Psoas muscle (tissue), 8 donors: ENCODE data around the gene CXCL8. TPM values are rescaled to one million over a fixed set of nuclear protein-coding genes. Genes with fewer than 3 reads are reported as not detected.

Source experiments
- ATAC-seq, 4 donors: fragments of 200-7000 bp; cut with Tn5 transposase; one replicate each; pipeline ENCODE4 v1.9.1; 2020; ENCODE audit warnings: moderate library complexity in 3 of 4, mild to moderate bottlenecking in 2 of 4
- DNase-seq, 2 donors: peaks; one replicate each; pipeline ENCODE4 v3.0.0-alpha.2; 2020
- H3K27ac ChIP-seq: fragments of 200-600 bp; one replicate; pipeline ENCODE4 v1.8.0; 2022
- H3K27me3 ChIP-seq, 3 donors: fragments of 200-600 bp in 1 of 3; one replicate each; pipeline versions ENCODE4 v1.6.1 to v1.8.0; 2013 to 2022; ENCODE audit warnings: low read length in 2 of 3, mild to moderate bottlenecking in 2 of 3, moderate library complexity in 1 of 3; ENCODE audit not compliant: insufficient read depth in 3 of 3
- H3K36me3 ChIP-seq, 2 donors: fragments of 200-600 bp in 1 of 2; one replicate each; pipeline versions ENCODE4 v1.6.1 to v1.8.0; 2013 to 2022; ENCODE audit warnings: low read depth in 1 of 2, mild to moderate bottlenecking in 1 of 2, moderate library complexity in 1 of 2; ENCODE audit not compliant: insufficient read depth in 1 of 2
- H3K4me1 ChIP-seq: fragments of 200-600 bp; one replicate; pipeline ENCODE4 v1.8.0; 2022
- H3K4me3 ChIP-seq: fragments of 200-600 bp; one replicate; pipeline ENCODE4 v1.8.0; 2022; ENCODE audit warnings: mild to moderate bottlenecking
- H3K9me3 ChIP-seq: fragments of 200-600 bp; one replicate; pipeline ENCODE4 v1.8.0; 2022
- CTCF ChIP-seq: fragments of 200-600 bp; IDR thresholded peaks from one replicate; pipeline ENCODE4 v1.8.0; 2022; ENCODE audit warnings: antibody characterized with exemption
- WGBS, 3 donors: extraction: QIAGEN DNeasy Blood & Tissue Kit; methylation state at CpG; one replicate each; pipeline versions ENCODE4 v1.1.6 to v1.1.7; 2013; 5-methylcytosine and 5-hydroxymethylcytosine counted together
- intact Hi-C, 2 donors: fragments of 100-400 bp; cut with DNase I; formaldehyde crosslinking; loops; one replicate each; pipeline versions ENCODE4 v1.11.0 to v1.14.2; 2022
- polyA plus RNA-seq, 3 donors: library from polyadenylated mRNA; stranded (reverse); fragments of 200-250 nt; gene quantifications; one replicate each; pipeline ENCODE4 v1.2.3, GENCODE V29; 2013
- total RNA-seq, 4 donors: library from RNA; stranded (reverse); fragmentation: NEBNext Ultra II Directional in 2 of 4; extraction: Animal tissue kit (Norgen Biotek cat#: 25700) in 2 of 4; gene quantifications; one replicate each; pipeline versions ENCODE4 v1.2.1 to v1.2.4, GENCODE V29; 2021 to 2023
- donor health status: healthy with polysubstance abuse.
- donor health status: DM: no; HTN: no; CAD: no; lungs with moderate emphysema.
- donor health status: Bipolar disorder and iron deficiency.
- donor health status: healthy.
- donor health status: DM: yes; HTN: yes; CAD: no.
- donor health status: DM: no; HTN: no; CAD: no.
- donor health status: DM: no; HTN: no; CAD: no.
- donor health status: DM: yes; HTN: yes; CAD: no.

The CXCL8 gene
- total and polyA plus RNA-seq, 7 donors, result 0.21 to 8.1 (median 0.38) TPM; not detected in 1

DNA sequence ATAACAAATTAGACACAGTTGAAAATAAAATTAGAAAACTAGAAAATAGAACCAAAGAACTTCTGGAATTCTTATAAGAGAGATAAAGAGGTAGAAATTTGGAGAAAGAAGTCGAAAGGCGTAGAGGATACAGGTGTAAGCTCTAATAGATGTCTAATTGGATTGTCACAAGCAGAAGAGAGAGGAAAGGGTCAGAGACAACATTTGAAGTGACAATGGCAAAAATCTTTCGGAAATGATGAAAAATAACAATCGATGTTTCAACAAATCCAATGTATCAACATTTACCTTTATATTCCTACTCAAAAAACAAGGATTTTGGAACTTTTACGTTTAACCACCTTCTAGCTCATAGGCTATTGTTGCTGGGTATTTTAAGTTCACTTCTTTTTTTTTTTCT lies 3.8 kb downstream of the CXCL8 start:
- ATAC-seq (no peak), DNase-seq (no peak)
- no peak overlapping the region for H3K4me3 ChIP-seq
- H3K27ac ChIP-seq, result no peak overlapping the region
- no peak for TF ChIP-seq CTCF
- 75 to 87% (median 86%) methylated on average over 5 of the region's 5 CpGs for WGBS, 3 donors
- no peaks in the 10 kb centered on the region for H3K4me1 ChIP-seq
- H3K27me3 ChIP-seq, result no peaks in the 10 kb centered on the region
- H3K36me3 ChIP-seq, result no peaks in the 10 kb centered on the region
- intact Hi-C loops, result no loop called here
- no peaks in the 10 kb centered on the region for H3K9me3 ChIP-seq

DNA sequence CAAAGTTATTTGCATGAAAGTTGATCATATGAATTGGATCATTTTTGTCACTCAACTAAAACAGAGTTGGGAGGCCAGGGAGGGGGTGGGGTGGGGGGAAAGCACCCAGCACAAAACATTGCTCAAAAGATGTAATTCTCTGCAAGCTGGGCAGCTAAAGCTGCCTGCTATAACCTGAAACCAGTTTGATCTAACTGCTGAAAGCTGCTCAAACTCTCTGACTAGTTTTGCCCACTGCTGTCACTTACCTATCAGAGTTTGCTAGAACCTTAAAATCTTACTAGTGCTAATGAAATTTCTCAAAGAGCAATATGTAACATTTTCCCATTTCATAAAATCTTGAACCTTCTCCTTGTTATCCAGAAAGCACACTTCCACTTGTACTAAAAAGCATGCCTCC lies 10.4 kb downstream of the CXCL8 start:
- Histone ChIP-seq H3K27ac (no peak overlapping the region), H3K4me3 (no peak overlapping the region), H3K36me3 (no peaks in the 10 kb centered on the region), H3K9me3 (no peaks in the 10 kb centered on the region), H3K4me1 (no peaks in the 10 kb centered on the region), H3K27me3 (no peaks in the 10 kb centered on the region)
- DNase-seq (no peak), ATAC-seq (no peak)
- TF ChIP-seq CTCF, result no peak
- intact Hi-C loops, result no loop called here

GRCh38 chr4:73751166-73751565 lies 10.8 kb downstream of the CXCL8 start:
- Histone ChIP-seq H3K4me1 (no peaks in the 10 kb centered on the region), H3K27me3 (no peaks in the 10 kb centered on the region), H3K36me3 (no peaks in the 10 kb centered on the region), H3K27ac (no peak overlapping the region), H3K4me3 (no peak overlapping the region), H3K9me3 (no peaks in the 10 kb centered on the region)
- WGBS, 3 donors, result 43 to 60% (median 50%) methylated on average over 2 of the region's 2 CpGs
- no peak for TF ChIP-seq CTCF
- DNase-seq, result no peak
- no peak for ATAC-seq
- intact Hi-C loops, result no loop called here

DNA sequence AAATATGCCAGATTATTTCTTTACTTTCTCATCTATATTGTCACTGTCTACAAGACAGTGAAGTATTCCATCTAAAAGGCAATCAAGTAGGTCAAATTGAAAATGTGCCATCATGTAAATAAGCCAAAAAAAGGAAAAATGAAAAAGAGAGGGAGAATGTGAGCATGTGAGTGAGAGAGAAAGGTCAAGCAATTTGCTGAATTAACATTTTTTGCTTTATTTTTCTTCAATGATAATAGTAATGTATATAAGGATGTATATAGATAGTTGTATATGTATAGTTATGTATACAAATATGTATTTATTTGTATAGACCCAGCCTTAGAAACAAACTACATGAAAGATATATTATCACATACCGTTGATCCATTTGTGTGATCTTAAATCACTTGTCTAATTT lies 11.5 kb downstream of the CXCL8 start:
- intact Hi-C loops, result no loop called here
- H3K27me3 ChIP-seq, result no peaks in the 10 kb centered on the region
- no peak overlapping the region for H3K4me3 ChIP-seq
- no peak for TF ChIP-seq CTCF
- WGBS, 3 donors, result 84 to 91% (median 89%) methylated on average over 1 of the region's 1 CpG
- ATAC-seq (no peak), DNase-seq (no peak)
- H3K4me1 ChIP-seq, result no peaks in the 10 kb centered on the region
- H3K9me3 ChIP-seq, result no peaks in the 10 kb centered on the region
- H3K27ac ChIP-seq, result no peak overlapping the region
- no peaks in the 10 kb centered on the region for H3K36me3 ChIP-seq

DNA sequence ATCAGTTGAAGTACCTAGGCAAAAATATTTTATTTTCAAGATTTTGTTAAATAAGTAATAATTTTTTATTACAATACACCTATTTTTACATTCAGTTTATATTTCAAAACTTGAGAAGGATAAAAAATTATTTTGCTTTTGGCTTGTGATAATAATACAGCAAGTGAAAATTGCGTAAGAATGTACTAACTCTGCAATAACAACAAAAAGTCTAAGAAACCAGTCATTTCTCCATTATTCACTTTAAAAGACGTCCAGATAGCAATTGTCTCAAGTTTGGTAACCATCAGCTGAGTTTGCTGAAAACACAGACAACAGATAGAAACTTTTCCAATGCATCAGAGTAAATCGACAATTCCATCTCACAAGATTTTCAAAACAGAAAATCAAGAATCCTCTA lies 12.1 kb downstream of the CXCL8 start:
- 68 to 76% (median 72%) methylated on average over 3 of the region's 3 CpGs for WGBS, 3 donors
- intact Hi-C loops, result no loop called here
- DNase-seq (no peak), ATAC-seq (no peak)
- no peaks in the 10 kb centered on the region for H3K27me3 ChIP-seq
- no peak for TF ChIP-seq CTCF
- no peaks in the 10 kb centered on the region for H3K36me3 ChIP-seq
- no peak overlapping the region for H3K4me3 ChIP-seq
- H3K27ac ChIP-seq, result no peak overlapping the region
- H3K9me3 ChIP-seq, result no peaks in the 10 kb centered on the region
- H3K4me1 ChIP-seq, result no peaks in the 10 kb centered on the region
